H9 (cell line): ENCODE results near the gene KAZN. TPM values are rescaled to one million over a fixed set of nuclear protein-coding genes. Genes with fewer than 3 reads are reported as not detected.

Source experiments
- DNase-seq: peaks from one replicate; pipeline ENCODE4 v3.0.0-alpha.2; 2017
- H2AFZ ChIP-seq: one replicate; pipeline ENCODE4 v1.6.1; 2013; ENCODE audit warnings: mild to moderate bottlenecking, low read length, control low read depth, moderate library complexity
- H2AK5ac ChIP-seq: 2 replicates; pipeline ENCODE4 v1.6.1; 2013; ENCODE audit warnings: low read length, control low read depth, mixed read lengths; ENCODE audit not compliant: insufficient read length
- H2BK120ac ChIP-seq: one replicate; pipeline ENCODE4 v1.6.1; 2013; ENCODE audit warnings: low read depth, mild to moderate bottlenecking, low read length, control low read depth, inconsistent platforms; ENCODE audit not compliant: poor library complexity, severe bottlenecking
- H2BK12ac ChIP-seq: 2 replicates; pipeline ENCODE4 v1.6.1; 2013; ENCODE audit warnings: low read length, control low read depth, mixed read lengths, low read depth; ENCODE audit not compliant: insufficient read length
- H2BK15ac ChIP-seq: 2 replicates; pipeline ENCODE4 v1.6.1; 2013; ENCODE audit warnings: low read depth, low read length, control low read depth
- H2BK20ac ChIP-seq: one replicate; pipeline ENCODE4 v1.6.1; 2013; ENCODE audit warnings: low read depth, mild to moderate bottlenecking, low read length, control low read depth, inconsistent platforms; ENCODE audit not compliant: poor library complexity, severe bottlenecking
- H2BK5ac ChIP-seq: 2 replicates; pipeline ENCODE4 v1.6.1; 2013; ENCODE audit warnings: low read length, control low read depth, mixed read lengths; ENCODE audit not compliant: insufficient read length
- H3K14ac ChIP-seq: 2 replicates; pipeline ENCODE4 v1.6.1; 2013; ENCODE audit warnings: low read length, control low read depth; ENCODE audit not compliant: insufficient read depth
- H3K18ac ChIP-seq: 2 replicates; pipeline ENCODE4 v1.6.1; 2013; ENCODE audit warnings: low read depth, mild to moderate bottlenecking, mixed read lengths, low read length, control low read depth; ENCODE audit not compliant: insufficient read length
- H3K23ac ChIP-seq: 2 replicates; pipeline ENCODE4 v1.6.1; 2013; ENCODE audit warnings: low read length, control low read depth, mixed read lengths, low read depth; ENCODE audit not compliant: insufficient read length
- H3K23me2 ChIP-seq: 2 replicates; pipeline ENCODE4 v1.6.1; 2013; ENCODE audit warnings: low read depth, mild to moderate bottlenecking, mixed read lengths, low read length, control low read depth; ENCODE audit not compliant: insufficient read length, poor library complexity, severe bottlenecking
- H3K27ac ChIP-seq: 2 replicates; pipeline ENCODE4 v1.5.1; 2013; ENCODE audit warnings: low read length, control low read depth, mixed read lengths, low read depth; ENCODE audit not compliant: insufficient read length
- H3K27me3 ChIP-seq: 2 replicates; pipeline ENCODE4 v1.6.1; 2013; ENCODE audit warnings: low read length, control low read depth, inconsistent platforms; ENCODE audit not compliant: insufficient read depth
- H3K4ac ChIP-seq: 2 replicates; pipeline ENCODE4 v1.6.1; 2013; ENCODE audit warnings: low read depth, mild to moderate bottlenecking, control low read depth, inconsistent platforms, low read length, moderate library complexity
- H3K4me1 ChIP-seq: 2 replicates; pipeline ENCODE4 v1.6.1; 2013; ENCODE audit warnings: low read length, control low read depth, inconsistent platforms; ENCODE audit not compliant: insufficient read depth
- H3K4me2 ChIP-seq: 2 replicates; pipeline ENCODE4 v1.6.1; 2013; ENCODE audit warnings: low read length, control low read depth, mixed read lengths; ENCODE audit not compliant: insufficient read length, insufficient read depth
- H3K56ac ChIP-seq: 2 replicates; pipeline ENCODE4 v1.6.1; 2013; ENCODE audit warnings: low read depth, mild to moderate bottlenecking, mixed read lengths, low read length, control low read depth; ENCODE audit not compliant: insufficient read length
- H3K79me1 ChIP-seq: 2 replicates; pipeline ENCODE4 v1.6.1; 2013; ENCODE audit warnings: low read depth, mild to moderate bottlenecking, moderate library complexity, low read length, control low read depth, inconsistent platforms; ENCODE audit not compliant: insufficient read depth, poor library complexity, severe bottlenecking
- H3K79me2 ChIP-seq: 2 replicates; pipeline ENCODE4 v1.6.1; 2013; ENCODE audit warnings: low read length, control low read depth, inconsistent platforms; ENCODE audit not compliant: insufficient read depth
- H3K9ac ChIP-seq: 2 replicates; pipeline ENCODE4 v1.6.1; 2013; ENCODE audit warnings: low read length, control low read depth, mixed read lengths; ENCODE audit not compliant: insufficient read length; ENCODE audit errors: extremely low read depth
- H3K9me3 ChIP-seq: one replicate; pipeline ENCODE4 v1.6.1; 2013; ENCODE audit warnings: low read depth, low read length, inconsistent platforms; ENCODE audit not compliant: control insufficient read depth
- H3T11ph ChIP-seq: one replicate; pipeline ENCODE4 v1.6.1; 2013; ENCODE audit warnings: mild to moderate bottlenecking, low read length, control low read depth, inconsistent platforms
- H4K20me1 ChIP-seq: one replicate; pipeline ENCODE4 v1.6.1; 2013; ENCODE audit not compliant: control insufficient read depth, insufficient read length, insufficient read depth
- H4K5ac ChIP-seq: 2 replicates; pipeline ENCODE4 v1.6.1; 2013; ENCODE audit warnings: low read depth, mild to moderate bottlenecking, mixed read lengths, low read length, control low read depth; ENCODE audit not compliant: insufficient read length
- H4K8ac ChIP-seq: replicated peaks from 2 replicates; pipeline ENCODE4 v1.6.1; 2013; ENCODE audit warnings: low read length, control low read depth, mixed read lengths, low read depth; ENCODE audit not compliant: insufficient read length
- H4K91ac ChIP-seq: 2 replicates; pipeline ENCODE4 v1.6.1; 2013; ENCODE audit warnings: low read depth, mild to moderate bottlenecking, moderate library complexity, mixed read lengths, low read length, control low read depth; ENCODE audit not compliant: insufficient read length
- H3K27ac Mint-ChIP-seq, 3 experiments: 2 replicates in 2 of 3; 3 replicates in 1 of 3; pipeline ENCODE4 v1.8.0; 2020 to 2021; ENCODE audit warnings: mixed read lengths in 3 of 3, mild to moderate bottlenecking in 1 of 3, moderate library complexity in 1 of 3
- H3K27me3 Mint-ChIP-seq: 2 replicates; pipeline ENCODE4 v1.8.0; 2021; ENCODE audit warnings: low read depth, mild to moderate bottlenecking, moderate library complexity, mixed read lengths
- H3K36me3 Mint-ChIP-seq, 3 experiments: 2 replicates in 2 of 3; 3 replicates in 1 of 3; pipeline ENCODE4 v1.8.0; 2020 to 2021; ENCODE audit warnings: low read depth in 3 of 3, mixed read lengths in 3 of 3; ENCODE audit not compliant: insufficient read depth in 1 of 3
- H3K4me1 Mint-ChIP-seq, 2 experiments: 2 replicates each; pipeline ENCODE4 v1.8.0; 2020; ENCODE audit warnings: mixed read lengths in 2 of 2
- H3K4me3 Mint-ChIP-seq, 2 experiments: 2 replicates in 1 of 2; 3 replicates in 1 of 2; pipeline ENCODE4 v1.8.0; 2020 to 2021; ENCODE audit warnings: mild to moderate bottlenecking in 2 of 2, mixed read lengths in 2 of 2, moderate library complexity in 1 of 2
- H3K9me3 Mint-ChIP-seq, 2 experiments: 2 replicates in 1 of 2; 3 replicates in 1 of 2; pipeline ENCODE4 v1.8.0; 2020; ENCODE audit warnings: mild to moderate bottlenecking in 2 of 2, mixed read lengths in 2 of 2, moderate library complexity in 1 of 2
- WGBS: extraction: QIAGEN DNeasy Blood & Tissue Kit; methylation state at CpG from one replicate; pipeline ENCODE4 v1.1.7; 2013; ENCODE audit warnings: missing lambda C conversion rate, low lambda C conversion rate, mixed read lengths; ENCODE audit not compliant: insufficient read length; ENCODE audit errors: extremely low coverage; 5-methylcytosine and 5-hydroxymethylcytosine counted together
- total RNA-seq: library from RNA; stranded (reverse); gene quantifications from 2 replicates; pipeline ENCODE4 v1.2.1, GENCODE V29; 2021
- TF ChIP-seq, protein P1 (sequence below): fragments of 200-600 bp; sonication (generic); conservative IDR thresholded peaks from 3 replicates; pipeline ENCODE4 v1.8.0; 2021; ENCODE audit warnings: antibody characterized with exemption, mild to moderate bottlenecking

The KAZN gene
- total RNA-seq, 1 experiment from 2014 or later = 7.6 TPM

DNA sequence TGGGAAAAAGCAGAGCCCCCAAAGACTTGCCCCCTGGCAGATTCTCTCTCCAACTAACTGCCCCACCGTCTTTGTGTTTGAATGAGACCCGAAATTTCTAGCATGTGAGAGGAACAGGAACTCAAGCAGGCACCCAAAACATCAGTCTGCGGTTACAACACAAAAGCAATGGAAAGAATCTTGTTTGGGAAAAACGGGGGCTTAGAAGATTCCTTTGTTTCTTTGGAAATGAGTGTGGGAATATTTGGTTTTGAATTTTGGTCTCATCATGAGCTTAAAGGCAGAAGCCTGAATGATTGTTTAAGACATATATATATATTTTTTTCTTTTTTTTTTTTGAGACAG is 366.2 kb downstream of the KAZN start:
- Histone ChIP-seq H3K23me2 (no peaks in the 10 kb centered on the region), H3K9me3 (no peaks in the 10 kb centered on the region), H3K14ac (no peak overlapping the region), H3T11ph (no peak overlapping the region), H3K23ac (no peak overlapping the region), H2BK20ac (no peak overlapping the region), H2BK5ac (no peak overlapping the region), H3K79me2 (no peaks in the 10 kb centered on the region), H3K56ac (no peak overlapping the region), H2BK12ac (no peak overlapping the region), H4K91ac (no peak overlapping the region), H2AFZ (no peak overlapping the region), H3K9ac (no peak overlapping the region), H3K4ac (no peak overlapping the region), H4K5ac (no peak overlapping the region), H3K18ac (no peak overlapping the region), H3K79me1 (no peaks in the 10 kb centered on the region), H3K4me1 (no peaks in the 10 kb centered on the region), H4K8ac (no peak overlapping the region), H3K27me3 (no peaks in the 10 kb centered on the region), H4K20me1 (no peaks in the 10 kb centered on the region), H3K4me2 (no peak overlapping the region), H2BK120ac (no peak overlapping the region), H2AK5ac (no peak overlapping the region), H3K27ac (no peak overlapping the region), H2BK15ac (no peak overlapping the region)
- Mint-ChIP-seq H3K4me1 (peaks cover 3 to 6% of the 10 kb centered on the region in 2 experiments; a peak in 2 of 4 replicates), H3K36me3 (peaks cover 2 to 14% (median 4%) of the 10 kb centered on the region in 3 experiments; a peak in 5 of 7 replicates), H3K27me3 (no peaks in the 10 kb centered on the region), H3K27ac (no peak overlapping the region; a peak in 1 of 7 replicates), H3K9me3 (peaks cover 0 to 3% of the 10 kb centered on the region in 2 experiments; a peak in 1 of 5 replicates), H3K4me3 (no peak overlapping the region)
- WGBS = no CpG with 5 or more reads among the region's 4 CpGs
- no peak for DNase-seq
- TF ChIP-seq, protein P1, sequence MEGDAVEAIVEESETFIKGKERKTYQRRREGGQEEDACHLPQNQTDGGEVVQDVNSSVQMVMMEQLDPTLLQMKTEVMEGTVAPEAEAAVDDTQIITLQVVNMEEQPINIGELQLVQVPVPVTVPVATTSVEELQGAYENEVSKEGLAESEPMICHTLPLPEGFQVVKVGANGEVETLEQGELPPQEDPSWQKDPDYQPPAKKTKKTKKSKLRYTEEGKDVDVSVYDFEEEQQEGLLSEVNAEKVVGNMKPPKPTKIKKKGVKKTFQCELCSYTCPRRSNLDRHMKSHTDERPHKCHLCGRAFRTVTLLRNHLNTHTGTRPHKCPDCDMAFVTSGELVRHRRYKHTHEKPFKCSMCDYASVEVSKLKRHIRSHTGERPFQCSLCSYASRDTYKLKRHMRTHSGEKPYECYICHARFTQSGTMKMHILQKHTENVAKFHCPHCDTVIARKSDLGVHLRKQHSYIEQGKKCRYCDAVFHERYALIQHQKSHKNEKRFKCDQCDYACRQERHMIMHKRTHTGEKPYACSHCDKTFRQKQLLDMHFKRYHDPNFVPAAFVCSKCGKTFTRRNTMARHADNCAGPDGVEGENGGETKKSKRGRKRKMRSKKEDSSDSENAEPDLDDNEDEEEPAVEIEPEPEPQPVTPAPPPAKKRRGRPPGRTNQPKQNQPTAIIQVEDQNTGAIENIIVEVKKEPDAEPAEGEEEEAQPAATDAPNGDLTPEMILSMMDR = no peak
